CD14-positive monocyte (primary cell): ENCODE results near the gene IRS1. TPM values are rescaled to one million over a fixed set of nuclear protein-coding genes. Genes with fewer than 3 reads are reported as not detected.

ENCODE experiments used
- DNase-seq, 3 donors: peaks; one replicate each; pipeline ENCODE4 v3.0.0-alpha.2; 2011 to 2022
- H2AFZ ChIP-seq: 2 replicates; pipeline ENCODE4 v1.6.0; 2012; ENCODE audit warnings: mild to moderate bottlenecking, low read depth, low read length, inconsistent platforms; ENCODE audit not compliant: insufficient read depth, poor library complexity, severe bottlenecking
- H3K27ac ChIP-seq, 2 donors: 1 replicate in 1 of 2; 2 replicates in 1 of 2; pipeline ENCODE4 v1.5.1; 2012 to 2013; ENCODE audit warnings: low read length in 2 of 2, control low read depth in 1 of 2, inconsistent platforms in 1 of 2, low read depth in 1 of 2, mild to moderate bottlenecking in 1 of 2
- H3K27me3 ChIP-seq, 2 donors: one replicate each; pipeline versions ENCODE4 v1.6.0 to v1.6.1; 2011 to 2013; ENCODE audit warnings: low read length in 2 of 2; ENCODE audit not compliant: control insufficient read depth in 2 of 2, insufficient read depth in 2 of 2
- H3K36me3 ChIP-seq, 2 donors: replicated peaks in 1 of 2; 1 replicate in 1 of 2; 2 replicates in 1 of 2; pipeline versions ENCODE4 v1.5.1 to v1.6.1; 2012 to 2013; ENCODE audit warnings: low read length in 2 of 2, control low read depth in 1 of 2, inconsistent platforms in 1 of 2, mild to moderate bottlenecking in 1 of 2; ENCODE audit not compliant: insufficient read depth in 2 of 2, control insufficient read depth in 1 of 2
- H3K4me1 ChIP-seq, 2 donors: 1 replicate in 1 of 2; 2 replicates in 1 of 2; pipeline versions ENCODE4 v1.5.1 to v1.6.1; 2012 to 2013; ENCODE audit warnings: low read length in 2 of 2, control low read depth in 1 of 2, inconsistent platforms in 1 of 2, mild to moderate bottlenecking in 1 of 2, moderate library complexity in 1 of 2; ENCODE audit not compliant: insufficient read depth in 2 of 2, control insufficient read depth in 1 of 2
- H3K4me2 ChIP-seq: replicated peaks from 2 replicates; pipeline ENCODE3; 2012; ENCODE audit warnings: low read length, moderate library complexity, mild to moderate bottlenecking; ENCODE audit not compliant: poor library complexity, severe bottlenecking; ENCODE audit errors: extremely low read depth
- H3K4me3 ChIP-seq, 3 experiments: fragments of 200-600 bp in 1 of 3; sonication (generic) in 1 of 3; replicated peaks in 1 of 3; 1 replicate in 2 of 3; 2 replicates in 1 of 3; pipeline ENCODE4 v1.5.1; 2011 to 2013; ENCODE audit warnings: low read length in 3 of 3, mild to moderate bottlenecking in 3 of 3, control low read depth in 2 of 3, low read depth in 2 of 3, inconsistent platforms in 1 of 3, moderate library complexity in 1 of 3
- H3K79me2 ChIP-seq: 2 replicates; pipeline ENCODE4 v1.6.0; 2012; ENCODE audit warnings: mild to moderate bottlenecking, control low read depth, inconsistent platforms, low read length, moderate library complexity; ENCODE audit not compliant: insufficient read depth
- H3K9ac ChIP-seq: 2 replicates; pipeline ENCODE4 v1.6.0; 2017; ENCODE audit warnings: low read length, mild to moderate bottlenecking; ENCODE audit not compliant: insufficient read depth, poor library complexity, severe bottlenecking
- H3K9me3 ChIP-seq, 2 donors: replicated peaks in 1 of 2; 1 replicate in 1 of 2; 2 replicates in 1 of 2; pipeline versions ENCODE4 v1.5.1 to v1.6.1; 2012 to 2013; ENCODE audit warnings: low read length in 2 of 2, control low read depth in 1 of 2; ENCODE audit not compliant: control insufficient read depth in 1 of 2, insufficient read depth in 1 of 2
- H4K20me1 ChIP-seq: 2 replicates; pipeline ENCODE4 v1.6.0; 2012; ENCODE audit warnings: mild to moderate bottlenecking, low read length, control low read depth, moderate library complexity; ENCODE audit not compliant: insufficient read depth
- H3K27ac Mint-ChIP-seq, 7 donors: one replicate each; pipeline ENCODE4 v1.8.0; 2020; ENCODE audit warnings: mild to moderate bottlenecking in 7 of 7, mixed read lengths in 7 of 7, moderate library complexity in 6 of 7, inconsistent platforms in 2 of 7
- H3K27me3 Mint-ChIP-seq, 3 donors: one replicate each; pipeline ENCODE4 v1.8.0; 2021 to 2022; ENCODE audit warnings: low read depth in 3 of 3, mild to moderate bottlenecking in 3 of 3, mixed read lengths in 3 of 3, moderate library complexity in 3 of 3, inconsistent platforms in 1 of 3
- H3K36me3 Mint-ChIP-seq, 2 donors: one replicate each; pipeline ENCODE4 v1.8.0; 2020; ENCODE audit warnings: mixed read lengths in 2 of 2, inconsistent platforms in 1 of 2, mild to moderate bottlenecking in 1 of 2
- H3K4me1 Mint-ChIP-seq: one replicate; pipeline ENCODE4 v1.8.0; 2020; ENCODE audit warnings: mild to moderate bottlenecking, mixed read lengths
- H3K4me3 Mint-ChIP-seq, 2 donors: one replicate each; pipeline ENCODE4 v1.8.0; 2020; ENCODE audit warnings: mild to moderate bottlenecking in 2 of 2, mixed read lengths in 2 of 2, moderate library complexity in 1 of 2
- H3K9me3 Mint-ChIP-seq, 7 donors: one replicate each; pipeline ENCODE4 v1.8.0; 2020 to 2022; ENCODE audit warnings: mixed read lengths in 7 of 7, mild to moderate bottlenecking in 6 of 7, moderate library complexity in 6 of 7, inconsistent platforms in 2 of 7
- CTCF ChIP-seq: fragments of 200-600 bp; IDR thresholded peaks from one replicate; pipeline ENCODE4 v1.8.0; 2022; ENCODE audit warnings: antibody characterized with exemption, mild to moderate bottlenecking
- WGBS: methylation state at CpG from one replicate; pipeline ENCODE4 v1.1.5; 2013; ENCODE audit warnings: missing lambda C conversion rate; ENCODE audit not compliant: insufficient coverage; 5-methylcytosine and 5-hydroxymethylcytosine counted together
- intact Hi-C, 2 donors: fragments of 100-400 bp; cut with micrococcal nuclease; formaldehyde crosslinking; loops; one replicate each; pipeline versions ENCODE4 v1.15.0 to v1.15.1; 2023
- polyA plus RNA-seq, 3 donors: library from polyadenylated mRNA; depleted of rRNA in 1 of 3; unstranded in 2 of 3; stranded (reverse) in 1 of 3; fragments of 300-500 nt in 2 of 3; fragments of >200 nt in 1 of 3; fragmentation: Illumina TruSeq in 2 of 3; gene quantifications; 1 replicate in 2 of 3; 2 replicates in 1 of 3; pipeline ENCODE4 v1.2.3, GENCODE V29; 2012 to 2021

Gene IRS1
- polyA plus RNA-seq, 3 donors = 0.10 to 0.19 TPM; not detected in 1

- Histone ChIP-seq H4K20me1 (no peaks in the 10 kb centered on the region), H3K79me2 (no peaks in the 10 kb centered on the region), H3K27ac (no peak overlapping the region), H3K4me1 (peaks cover 31 to 44% of the 10 kb centered on the region in 2 donors), H3K27me3 (peaks cover 17 to 51% of the 10 kb centered on the region in 2 donors), H3K36me3 (no peaks in the 10 kb centered on the region), H3K9me3 (peaks cover 17 to 19% of the 10 kb centered on the region in 2 donors), H2AFZ (peak overlapping the region; percentile 94), H3K4me2 (peak overlapping the region; percentile 92), H3K9ac (peak overlapping the region; percentile 43), H3K4me3 (peak overlapping the region; percentile 49 to 87 (median 49))
- intact Hi-C loops = no loop called here
- H3K27ac Mint-ChIP-seq = peak overlapping the region in 1 of 7 donors; percentile 18
- WGBS = 3% methylated on average over 80 of the region's 80 CpGs
- peak in 1 of 3 donors; percentile 9 for DNase-seq
- peaks cover 10 to 36% (median 25%) of the 10 kb centered on the region in 7 donors for H3K9me3 Mint-ChIP-seq
- H3K27me3 Mint-ChIP-seq = peaks cover 51 to 70% (median 64%) of the 10 kb centered on the region in 3 donors
- peaks cover 30% of the 10 kb centered on the region for H3K4me1 Mint-ChIP-seq
- peak overlapping the region; percentile 80 to 89 for H3K4me3 Mint-ChIP-seq
- no peak for TF ChIP-seq CTCF
- H3K36me3 Mint-ChIP-seq = peaks cover 13% of the 10 kb centered on the region in 2 donors
Observed at GRCh38 chr2:226798422-226799210, 1.0 kb downstream of the IRS1 start.

- Mint-ChIP-seq H3K9me3 (peaks cover 10 to 36% (median 25%) of the 10 kb centered on the region in 7 donors), H3K27me3 (peaks cover 50 to 66% (median 60%) of the 10 kb centered on the region in 3 donors), H3K4me1 (peaks cover 30% of the 10 kb centered on the region), H3K27ac (no peak overlapping the region), H3K36me3 (peaks cover 13% of the 10 kb centered on the region in 2 donors), H3K4me3 (peak overlapping the region; percentile 80 to 89)
- no peaks in the 10 kb centered on the region for H3K36me3 ChIP-seq
- TF ChIP-seq CTCF = no peak
- DNase-seq = peak in 1 of 3 donors; percentile 5
- no peak overlapping the region for H3K27ac ChIP-seq
- peak overlapping the region in 2 of 3 experiments; percentile 49 to 87 for H3K4me3 ChIP-seq
- peaks cover 17 to 19% of the 10 kb centered on the region in 2 donors for H3K9me3 ChIP-seq
- 73% methylated on average over 23 of the region's 23 CpGs for WGBS
- H3K79me2 ChIP-seq = no peaks in the 10 kb centered on the region
- H3K4me2 ChIP-seq = peak overlapping the region; percentile 92
- intact Hi-C loops = no loop called here
- H4K20me1 ChIP-seq = no peaks in the 10 kb centered on the region
- peaks cover 31 to 44% of the 10 kb centered on the region in 2 donors for H3K4me1 ChIP-seq
- H2AFZ ChIP-seq = peak overlapping the region; percentile 94
- H3K9ac ChIP-seq = no peak overlapping the region
- peaks cover 17 to 45% of the 10 kb centered on the region in 2 donors for H3K27me3 ChIP-seq
Observed at GRCh38 chr2:226797989-226798421, 1.6 kb downstream of the IRS1 start.
